HG03442 (cell line): ENCODE results near the gene SLC49A3.

ENCODE experiments used
- ATAC-seq: cut with Tn5 transposase; IDR thresholded peaks from one replicate; pipeline ENCODE4 v1.9.1; 2021; ENCODE audit warnings: mild to moderate bottlenecking, moderate library complexity; ENCODE audit not compliant: unreplicated experiment

The SLC49A3 gene

GRCh38 chr4:634599-634985, 54.4 kb downstream of the SLC49A3 start:
- ATAC-seq = no peak

- ATAC-seq = no peak
Observed at GRCh38 chr4:633976-634598, 54.9 kb downstream of the SLC49A3 start.

- ATAC-seq = no peak
Observed at GRCh38 chr4:633406-633805, 55.5 kb downstream of the SLC49A3 start.

GRCh38 chr4:632926-633325, 56.0 kb downstream of the SLC49A3 start:
- ATAC-seq = no peak

GRCh38 chr4:632196-632790, 56.7 kb downstream of the SLC49A3 start:
- ATAC-seq = no peak
